Calu3 (cell line): ENCODE results near the gene RCOR1. TPM values are rescaled to one million over a fixed set of nuclear protein-coding genes. Genes with fewer than 3 reads are reported as not detected.

Experiments used
- BruUV-seq: library from RNA; stranded (reverse); fragments of 400-500 nt; replicated peaks from 2 replicates; lab custom pipeline; 2021; lab: Mats Ljungman, UMichigan
- CTCF ChIA-PET: fragments of 300-600 bp; sonication (Branson Sonifier 250); formaldehyde crosslinking; loops from one replicate; lab custom pipeline; 2022; ENCODE audit warnings: antibody characterized with exemption; lab: Charles Lee
- DNase-seq: peaks from one replicate; pipeline ENCODE4 v3.0.0; 2022
- H3K27ac Mint-ChIP-seq: one replicate; pipeline ENCODE4 v1.8.0; 2022; ENCODE audit warnings: mixed read lengths; ENCODE audit not compliant: unreplicated experiment
- H3K27me3 Mint-ChIP-seq: one replicate; pipeline ENCODE4 v1.8.0; 2022; ENCODE audit warnings: mixed read lengths; ENCODE audit not compliant: unreplicated experiment
- H3K36me3 Mint-ChIP-seq: one replicate; pipeline ENCODE4 v1.8.0; 2022; ENCODE audit warnings: mild to moderate bottlenecking, moderate library complexity, mixed read lengths; ENCODE audit not compliant: insufficient read depth, unreplicated experiment
- H3K4me1 Mint-ChIP-seq: one replicate; pipeline ENCODE4 v1.8.0; 2022; ENCODE audit warnings: mild to moderate bottlenecking, low read depth, mixed read lengths; ENCODE audit not compliant: unreplicated experiment
- H3K4me3 Mint-ChIP-seq: one replicate; pipeline ENCODE4 v1.8.0; 2022; ENCODE audit warnings: mild to moderate bottlenecking, low read depth, moderate library complexity, mixed read lengths; ENCODE audit not compliant: unreplicated experiment
- H3K9me3 Mint-ChIP-seq: one replicate; pipeline ENCODE4 v1.8.0; 2022; ENCODE audit warnings: low read depth, mixed read lengths; ENCODE audit not compliant: unreplicated experiment
- intact Hi-C: fragments of 100-400 bp; cut with micrococcal nuclease; formaldehyde crosslinking; loops from one replicate; pipeline ENCODE4 v1.10.0; 2022; ENCODE audit not compliant: unreplicated experiment
- total RNA-seq: library from RNA; stranded (reverse); gene quantifications from 2 replicates; pipeline ENCODE4 v1.2.3, GENCODE V29; 2022
- TF ChIP-seq, protein P1 (sequence below): fragments of 200-600 bp; IDR thresholded peaks from one replicate; pipeline ENCODE4 v1.8.0; 2022; ENCODE audit warnings: antibody characterized with exemption; ENCODE audit not compliant: unreplicated experiment

Gene RCOR1
- total RNA-seq, 1 experiment from 2014 or later: 28.6 TPM

DNA sequence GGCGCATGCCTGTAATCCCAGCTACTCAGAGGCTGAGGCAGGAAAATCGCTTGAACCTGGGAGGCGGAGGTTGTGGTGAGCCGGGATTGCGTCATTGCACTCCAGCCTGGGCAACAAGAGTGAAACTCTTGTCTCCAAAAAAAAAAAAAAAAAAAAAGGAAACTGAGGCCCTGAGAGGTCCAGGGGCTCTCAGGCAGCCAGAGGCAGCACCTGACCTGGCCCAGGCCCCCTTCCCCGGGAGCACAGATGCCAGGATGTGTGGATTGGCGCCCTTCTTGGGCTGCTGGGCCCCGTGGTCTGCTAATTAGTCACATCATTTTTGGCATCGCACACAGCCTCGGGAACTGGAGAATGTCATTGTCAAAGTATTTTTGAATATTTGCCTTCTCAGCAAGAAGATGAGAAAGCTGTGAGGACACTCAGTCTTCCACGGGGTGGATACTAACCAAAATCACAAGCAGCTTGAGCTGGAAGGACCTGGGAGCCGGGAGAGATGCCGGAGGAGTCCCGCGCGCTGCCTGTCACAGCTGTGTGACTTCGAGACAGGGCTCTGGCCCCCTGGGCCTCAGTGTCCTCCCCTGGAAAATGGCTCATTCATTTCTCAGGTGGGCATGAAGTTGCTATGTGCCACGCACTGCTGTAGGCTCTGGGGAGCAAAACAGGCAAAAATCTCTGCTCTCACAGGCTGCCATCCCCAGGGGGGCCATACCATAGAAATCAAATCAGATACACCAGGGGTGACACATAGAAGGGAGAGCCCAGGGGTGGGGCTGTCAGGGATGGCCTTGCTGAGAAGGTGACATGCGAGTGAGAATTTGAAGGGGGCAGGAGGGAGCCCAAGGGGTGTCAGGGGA, 12.5 kb upstream of the RCOR1 start:
- Mint-ChIP-seq H3K4me3 (no peak overlapping the region), H3K36me3 (no peaks in the 10 kb centered on the region), H3K27me3 (no peaks in the 10 kb centered on the region), H3K9me3 (no peaks in the 10 kb centered on the region), H3K27ac (no peak overlapping the region), H3K4me1 (no peaks in the 10 kb centered on the region)
- DNase-seq: no peak
- intact Hi-C loops: no loop called here
- CTCF ChIA-PET: no interaction called here
- TF ChIP-seq, protein P1, sequence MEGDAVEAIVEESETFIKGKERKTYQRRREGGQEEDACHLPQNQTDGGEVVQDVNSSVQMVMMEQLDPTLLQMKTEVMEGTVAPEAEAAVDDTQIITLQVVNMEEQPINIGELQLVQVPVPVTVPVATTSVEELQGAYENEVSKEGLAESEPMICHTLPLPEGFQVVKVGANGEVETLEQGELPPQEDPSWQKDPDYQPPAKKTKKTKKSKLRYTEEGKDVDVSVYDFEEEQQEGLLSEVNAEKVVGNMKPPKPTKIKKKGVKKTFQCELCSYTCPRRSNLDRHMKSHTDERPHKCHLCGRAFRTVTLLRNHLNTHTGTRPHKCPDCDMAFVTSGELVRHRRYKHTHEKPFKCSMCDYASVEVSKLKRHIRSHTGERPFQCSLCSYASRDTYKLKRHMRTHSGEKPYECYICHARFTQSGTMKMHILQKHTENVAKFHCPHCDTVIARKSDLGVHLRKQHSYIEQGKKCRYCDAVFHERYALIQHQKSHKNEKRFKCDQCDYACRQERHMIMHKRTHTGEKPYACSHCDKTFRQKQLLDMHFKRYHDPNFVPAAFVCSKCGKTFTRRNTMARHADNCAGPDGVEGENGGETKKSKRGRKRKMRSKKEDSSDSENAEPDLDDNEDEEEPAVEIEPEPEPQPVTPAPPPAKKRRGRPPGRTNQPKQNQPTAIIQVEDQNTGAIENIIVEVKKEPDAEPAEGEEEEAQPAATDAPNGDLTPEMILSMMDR: no peak
- BruUV-seq: no TSS peak

DNA sequence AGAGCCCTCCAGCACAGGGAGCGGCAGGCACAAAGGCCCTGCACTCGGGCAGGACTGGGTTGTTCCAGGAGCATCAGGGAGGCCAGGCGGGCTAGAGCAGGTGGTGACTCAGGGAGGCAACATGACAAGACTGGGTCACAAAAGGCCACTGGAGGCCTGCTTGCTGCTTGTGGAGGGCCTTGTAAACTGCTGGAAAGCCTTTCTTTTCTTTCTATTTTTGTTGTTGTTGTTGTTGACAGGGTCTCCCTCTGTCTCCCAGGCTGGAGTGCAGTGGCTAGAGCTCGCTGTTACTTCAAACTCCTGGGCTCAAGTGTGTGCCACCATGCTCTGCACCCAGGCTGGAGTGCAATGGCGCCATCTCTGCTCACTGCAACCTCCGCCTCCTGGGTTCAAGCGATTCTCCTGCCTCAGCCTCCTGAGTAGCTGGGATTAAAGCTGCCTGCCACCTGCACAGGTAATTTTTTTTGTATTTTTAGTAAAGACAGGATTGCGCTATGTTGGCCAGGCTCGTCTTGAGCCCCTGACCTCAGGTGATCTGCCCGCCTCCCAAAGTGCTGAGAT, 11.8 kb upstream of the RCOR1 start:
- H3K36me3 Mint-ChIP-seq: no peaks in the 10 kb centered on the region
- BruUV-seq: no TSS peak
- H3K9me3 Mint-ChIP-seq: no peaks in the 10 kb centered on the region
- no peaks in the 10 kb centered on the region for H3K4me1 Mint-ChIP-seq
- CTCF ChIA-PET: no interaction called here
- no peak overlapping the region for H3K4me3 Mint-ChIP-seq
- H3K27ac Mint-ChIP-seq: no peak overlapping the region
- no peak for DNase-seq
- TF ChIP-seq, protein P1: no peak
- intact Hi-C loops: no loop called here
- H3K27me3 Mint-ChIP-seq: no peaks in the 10 kb centered on the region

DNA sequence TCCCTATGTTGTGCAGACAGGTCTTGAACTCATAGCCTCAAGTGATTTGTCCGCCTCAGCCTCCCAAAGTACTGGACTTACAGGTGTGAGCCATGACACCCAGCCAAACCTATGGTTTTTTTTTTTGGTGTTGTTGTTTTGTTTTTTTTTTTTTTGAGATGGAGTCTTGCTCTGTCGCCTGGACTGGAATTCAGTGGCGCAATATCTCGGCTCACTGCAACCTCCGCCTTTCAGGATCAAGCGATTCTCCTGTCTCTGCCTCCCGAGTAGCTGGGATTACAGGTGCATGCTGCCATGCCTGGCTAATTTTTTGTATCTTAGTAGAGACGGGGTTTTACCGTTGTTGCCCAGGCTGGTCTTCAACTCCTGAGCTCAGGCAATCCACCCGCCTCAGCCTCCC, 11.3 kb upstream of the RCOR1 start:
- Mint-ChIP-seq H3K27me3 (no peaks in the 10 kb centered on the region), H3K4me3 (no peak overlapping the region), H3K36me3 (no peaks in the 10 kb centered on the region), H3K9me3 (no peaks in the 10 kb centered on the region), H3K27ac (no peak overlapping the region), H3K4me1 (no peaks in the 10 kb centered on the region)
- DNase-seq: no peak
- BruUV-seq: no TSS peak
- TF ChIP-seq, protein P1: no peak
- CTCF ChIA-PET: no interaction called here
- intact Hi-C loops: no loop called here

DNA sequence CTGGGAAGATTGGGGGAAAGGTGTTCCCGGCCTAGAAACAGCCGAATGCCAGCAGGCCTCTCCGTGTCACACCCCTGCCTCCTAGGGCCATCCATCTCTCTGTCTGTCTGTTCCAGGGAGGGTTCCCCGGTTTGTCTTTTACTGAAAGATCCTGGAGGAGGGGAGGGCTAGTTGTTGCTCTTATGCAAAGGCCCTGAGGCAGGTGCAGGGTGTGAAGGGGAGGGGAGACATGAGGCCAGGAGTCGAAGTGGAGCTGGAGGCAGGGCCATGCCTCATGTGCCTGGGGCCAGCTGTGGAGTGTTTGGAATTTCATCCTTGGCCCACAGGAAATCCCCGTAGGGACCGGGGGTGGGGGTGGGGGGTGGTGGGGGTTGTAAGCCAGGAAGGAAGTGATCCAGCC, 8.7 kb upstream of the RCOR1 start:
- no peaks in the 10 kb centered on the region for H3K9me3 Mint-ChIP-seq
- no peaks in the 10 kb centered on the region for H3K27me3 Mint-ChIP-seq
- H3K4me1 Mint-ChIP-seq: no peaks in the 10 kb centered on the region
- no peak overlapping the region for H3K4me3 Mint-ChIP-seq
- CTCF ChIA-PET: no interaction called here
- no peak for DNase-seq
- no TSS peak for BruUV-seq
- TF ChIP-seq, protein P1: no peak
- H3K36me3 Mint-ChIP-seq: no peaks in the 10 kb centered on the region
- H3K27ac Mint-ChIP-seq: no peak overlapping the region
- intact Hi-C loops: no loop called here
